HG02610 (cell line): ENCODE results near the gene EFCAB14.
"Not testable (repeated sequence)": the region's sequence is repeated elsewhere in the genome, so short reads cannot be mapped to it uniquely, and the experiment has no call there.

Experiments
- ATAC-seq: cut with Tn5 transposase; IDR thresholded peaks from one replicate; pipeline ENCODE4 v1.9.1; 2021; ENCODE audit warnings: mild to moderate bottlenecking, moderate library complexity; ENCODE audit not compliant: unreplicated experiment

EFCAB14 gene

GRCh38 chr1:46723901-46724300 is 5.0 kb upstream of the EFCAB14 start:
- no peak for ATAC-seq

DNA sequence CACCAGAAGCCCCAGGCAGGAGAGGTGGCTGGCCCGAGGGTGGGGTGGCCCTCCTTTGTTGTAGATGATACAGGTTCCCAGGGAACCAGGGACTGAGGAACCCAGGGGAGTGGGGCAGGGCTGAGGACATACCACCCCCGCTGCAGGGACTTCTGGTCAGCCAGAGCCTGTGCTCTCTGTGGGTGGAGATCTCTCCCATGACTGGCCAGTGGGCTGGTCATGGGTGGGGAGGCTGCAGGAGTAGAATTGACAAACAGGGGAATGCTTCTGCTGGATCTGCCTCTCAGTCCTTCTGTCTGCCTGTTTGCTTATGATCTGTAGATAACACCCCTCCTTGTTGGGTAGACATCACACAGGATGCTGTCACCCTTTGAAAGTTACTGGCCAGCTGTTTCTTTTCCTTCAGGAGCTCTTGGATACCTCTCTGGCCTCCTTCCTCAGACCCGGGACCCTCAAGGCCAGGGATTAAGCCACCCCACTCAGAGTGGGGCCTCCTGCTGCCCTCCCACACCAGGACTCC is 2.8 kb upstream of the EFCAB14 start:
- no peak for ATAC-seq

- ATAC-seq = no peak
These were observed 2.3 kb upstream of the EFCAB14 start for GRCh38 chr1:46721204-46721603.

GRCh38 chr1:46720319-46720718 is 1.4 kb upstream of the EFCAB14 start:
- ATAC-seq = not testable (repeated sequence)

DNA sequence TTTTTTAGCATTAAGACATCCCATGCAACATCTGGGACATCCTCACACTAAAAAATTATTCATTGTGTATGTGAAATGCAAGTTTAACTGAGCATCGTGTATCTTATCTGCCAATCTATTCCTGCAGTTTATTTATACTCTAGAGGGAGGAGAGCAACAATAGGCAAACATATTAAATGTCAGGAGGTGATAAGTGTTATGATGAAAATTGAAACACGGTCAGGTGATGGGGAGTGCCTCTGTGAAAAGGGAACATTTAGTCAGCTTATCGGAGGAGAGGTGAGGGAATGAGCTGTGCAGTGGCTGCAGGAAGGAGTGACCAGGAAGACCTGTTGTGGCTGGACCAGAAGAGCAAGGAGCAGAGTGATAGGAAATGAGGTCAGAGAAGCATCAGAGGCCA is 775 bp upstream of the EFCAB14 start:
- no peak for ATAC-seq

- ATAC-seq = no peak
These were observed 581 bp downstream of the EFCAB14 start for GRCh38 chr1:46718340-46718726.

- no peak for ATAC-seq
These were observed 1.3 kb downstream of the EFCAB14 start for GRCh38 chr1:46717654-46718053.

DNA sequence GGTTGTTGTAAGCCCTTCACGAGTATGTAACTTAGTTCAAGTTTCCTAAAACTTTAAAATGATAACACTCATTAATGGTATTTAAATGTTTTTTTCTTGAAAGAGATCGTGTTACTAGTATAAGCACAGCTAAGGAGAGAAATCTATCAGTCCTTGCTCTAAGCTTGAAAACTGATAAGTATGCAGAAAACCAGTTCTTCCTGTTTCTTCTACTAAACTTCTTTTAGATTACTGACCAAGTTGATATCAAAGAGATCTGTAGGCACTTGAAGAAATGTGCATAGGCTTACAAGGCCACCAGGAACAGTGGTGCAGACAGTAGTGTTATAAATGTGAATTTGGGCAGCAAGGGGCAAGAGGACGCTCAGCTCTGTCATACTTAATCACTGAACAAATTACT is 3.9 kb downstream of the EFCAB14 start:
- ATAC-seq = no peak

DNA sequence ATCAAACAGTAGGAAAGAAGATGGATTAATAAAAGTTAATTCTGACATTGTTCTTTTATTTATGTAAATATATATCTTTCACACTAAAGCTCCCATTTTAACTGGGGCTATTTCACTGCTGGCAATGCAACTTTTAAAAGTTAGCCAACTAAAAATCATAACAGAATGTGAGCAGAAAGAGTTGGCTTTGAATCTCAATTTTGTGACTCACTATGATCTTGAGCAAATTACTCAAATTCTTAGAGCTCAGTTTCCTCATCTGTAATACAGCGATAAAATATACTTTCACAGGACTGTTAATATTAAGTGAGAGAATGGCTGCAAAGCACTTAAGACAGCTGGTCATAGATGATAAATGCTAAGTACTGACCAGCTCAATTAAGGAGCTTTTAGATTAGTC is 10.8 kb downstream of the EFCAB14 start:
- no peak for ATAC-seq

- no peak for ATAC-seq
These were observed 13.5 kb downstream of the EFCAB14 start for GRCh38 chr1:46705408-46705807.

DNA sequence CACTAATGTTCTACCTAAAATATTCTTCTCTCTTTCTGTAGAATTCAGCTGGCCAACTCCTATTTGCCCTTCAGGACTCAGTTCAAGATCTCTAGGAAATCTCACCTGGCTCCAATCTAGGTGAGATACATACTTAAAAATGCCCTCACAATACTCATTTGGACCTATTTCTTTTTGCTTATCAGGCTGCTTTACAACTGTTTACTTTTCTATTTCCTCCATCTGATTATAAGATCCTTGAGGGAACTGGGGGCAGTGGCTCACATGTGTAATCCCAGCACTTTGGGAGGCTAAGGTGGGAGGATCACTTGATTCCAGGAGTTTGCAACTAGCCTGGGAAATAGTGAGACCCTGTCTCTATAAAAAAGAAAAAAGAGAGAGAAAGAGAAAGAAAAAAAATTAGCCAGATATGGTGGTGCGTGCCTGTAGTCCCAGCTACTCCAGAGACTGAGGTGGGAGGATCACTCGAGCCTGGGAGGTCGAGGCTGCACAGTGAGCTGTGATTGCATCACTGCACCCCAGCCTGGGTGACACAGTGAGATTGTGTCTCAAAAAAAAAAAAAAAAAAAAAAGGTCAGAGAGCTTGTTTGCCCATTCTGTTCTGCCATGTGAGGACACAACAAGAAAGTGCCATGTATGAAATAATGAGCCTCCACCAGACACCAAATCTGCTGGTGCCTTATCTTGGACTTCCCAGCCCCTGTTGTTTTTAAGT is 14.8 kb downstream of the EFCAB14 start:
- ATAC-seq = no peak

DNA sequence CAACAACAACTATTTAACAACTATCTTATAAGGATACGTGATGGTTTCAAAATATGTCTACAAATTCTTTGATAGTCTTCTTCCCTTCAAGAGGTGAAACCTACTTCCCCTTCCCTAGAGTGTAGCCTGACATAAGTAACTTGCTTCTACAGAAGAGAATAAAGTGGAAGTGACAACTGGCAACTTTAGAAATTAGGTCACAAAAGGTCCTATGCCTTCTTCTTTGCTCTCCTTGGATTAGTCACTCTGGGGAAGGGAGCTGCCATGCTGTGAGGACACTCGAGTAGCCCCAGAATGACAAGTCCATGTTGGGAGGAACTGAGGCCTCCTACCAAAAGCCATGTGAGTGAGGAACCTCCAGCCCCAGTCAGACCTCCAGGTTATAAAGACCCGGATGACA is 19.2 kb downstream of the EFCAB14 start:
- ATAC-seq = no peak

- no peak for ATAC-seq
These were observed 21.9 kb downstream of the EFCAB14 start for GRCh38 chr1:46697053-46697452.

- not testable (repeated sequence) for ATAC-seq
These were observed 24.2 kb downstream of the EFCAB14 start for GRCh38 chr1:46694676-46695075.

DNA sequence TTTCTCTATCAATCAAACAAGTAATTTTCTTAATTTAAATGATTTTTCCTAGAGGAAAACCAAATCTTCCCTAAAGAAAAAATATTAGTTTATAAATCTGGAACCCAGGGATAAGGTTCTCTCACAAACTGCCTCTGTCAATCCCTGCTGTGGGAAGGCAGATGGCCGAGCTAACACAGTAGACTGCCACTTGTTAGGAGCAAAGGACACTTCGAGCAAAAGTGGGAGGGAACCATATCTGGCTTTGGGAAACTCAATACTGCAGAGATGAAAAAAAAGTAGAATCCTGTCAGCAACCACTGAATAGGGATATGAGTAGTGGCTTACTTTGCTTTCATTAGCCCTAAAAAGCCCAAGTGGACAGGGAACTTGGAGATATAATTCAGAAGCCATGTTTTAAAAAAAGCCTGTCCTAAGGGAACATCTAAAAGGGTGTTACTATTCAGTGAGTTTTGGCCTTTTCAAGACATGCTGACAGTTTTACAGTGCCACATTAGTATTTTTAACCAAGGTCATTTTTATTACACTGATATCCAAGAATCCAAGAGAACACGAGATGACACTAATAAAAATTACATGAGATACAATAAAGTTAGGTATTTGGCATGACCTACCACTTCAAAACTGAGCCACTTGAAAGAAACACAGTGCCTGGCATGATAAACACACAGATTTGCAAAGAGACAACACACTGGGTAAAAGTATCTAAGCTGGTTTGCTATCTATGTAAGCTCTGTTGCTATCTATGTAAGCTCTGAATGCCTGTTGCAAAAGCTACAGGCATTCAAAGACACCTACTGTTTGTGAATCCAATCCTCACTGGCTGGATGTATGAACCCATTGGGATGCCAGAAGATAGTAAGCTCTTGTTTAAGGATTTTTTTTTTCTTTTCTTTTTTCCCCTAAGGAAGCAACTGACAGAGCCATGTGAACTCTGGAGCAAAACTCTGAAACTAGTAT is 25.8 kb downstream of the EFCAB14 start:
- no peak for ATAC-seq

GRCh38 chr1:46691997-46692790 is 26.7 kb downstream of the EFCAB14 start:
- no peak for ATAC-seq

DNA sequence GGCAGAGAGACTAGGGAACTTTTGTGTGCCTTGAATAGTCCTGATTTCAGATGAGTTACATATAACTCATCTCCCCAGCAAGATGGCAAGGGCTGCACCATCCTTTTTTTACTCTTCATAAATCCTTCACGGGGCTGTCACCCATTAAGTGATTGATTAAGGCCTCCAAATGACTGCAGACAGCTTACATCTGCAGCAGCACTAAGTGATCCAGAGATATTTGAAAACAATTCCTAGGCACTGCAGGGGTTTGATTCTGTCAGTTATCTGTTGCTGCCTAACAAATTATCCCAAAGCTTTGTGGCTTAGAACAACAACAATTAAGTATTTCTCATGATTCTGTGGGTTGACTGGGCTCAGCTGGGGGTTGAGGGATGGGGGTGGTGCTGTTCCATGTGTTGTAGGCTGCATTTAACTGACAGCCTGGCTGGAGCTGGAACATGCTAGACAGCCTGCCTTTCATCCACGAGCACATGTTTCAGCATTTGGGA is 27.9 kb downstream of the EFCAB14 start:
- no peak for ATAC-seq

DNA sequence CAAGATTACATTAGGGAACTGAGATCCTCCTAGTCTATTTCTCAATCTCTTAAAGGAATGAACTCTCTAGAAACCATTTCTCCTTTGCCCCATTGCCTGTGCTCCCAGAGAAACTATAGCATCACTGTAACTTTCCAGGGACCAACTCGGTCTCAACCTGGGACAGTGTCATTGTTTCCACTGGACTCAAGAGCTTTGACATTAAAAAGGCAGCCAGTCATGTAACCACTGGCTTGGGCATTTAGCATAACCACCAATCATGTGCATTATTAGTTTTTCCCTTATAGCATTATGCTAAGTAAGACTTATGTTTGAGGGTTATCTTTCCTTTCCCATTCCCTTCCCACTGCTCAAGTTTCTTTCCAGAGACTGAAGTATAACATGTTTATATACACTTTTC is 29.0 kb downstream of the EFCAB14 start:
- no peak for ATAC-seq

- no peak for ATAC-seq
These were observed 29.6 kb downstream of the EFCAB14 start for GRCh38 chr1:46689356-46689755.

- ATAC-seq = no peak
These were observed 30.9 kb downstream of the EFCAB14 start for GRCh38 chr1:46687921-46688509.
